A549 (cell line): ENCODE measurements around the gene ZNF385D.

Experiments used
- CEBPB ChIP-seq, 2 experiments: fragments of >200 bp in 1 of 2; sonication (Bioruptor Twin) in 1 of 2; formaldehyde crosslinking in 1 of 2; IDR thresholded peaks; 2 replicates each; pipeline ENCODE4 v1.6.1; 2012 to 2016
- CHD2 ChIP-seq: fragments of 150-350 bp; IDR thresholded peaks from 2 replicates; pipeline ENCODE4 v1.6.1; 2014; ENCODE audit warnings: low read length; ENCODE audit not compliant: partially characterized antibody
- PHF8 ChIP-seq: fragments of 200-600 bp; sonication (generic); IDR thresholded peaks from 2 replicates; pipeline ENCODE4 v1.6.1; 2016; ENCODE audit warnings: low read depth, mild to moderate bottlenecking, antibody characterized with exemption, moderate library complexity, borderline replicate concordance
- POLR2A ChIP-seq: IDR thresholded peaks from 2 replicates; pipeline ENCODE4 v1.6.1; 2012; ENCODE audit warnings: mild to moderate bottlenecking, low read length
- RFX5 ChIP-seq: fragments of 450-650 bp; IDR thresholded peaks from 2 replicates; pipeline ENCODE4 v1.7.1; 2014; ENCODE audit warnings: antibody characterized with exemption, mild to moderate bottlenecking, moderate library complexity
- ZNF302 ChIP-seq: fragments of 250-450 bp; sonication (Bioruptor Pico); IDR thresholded peaks from 2 replicates; pipeline ENCODE4 v1.9.0; 2021; ENCODE audit warnings: inconsistent platforms, mild to moderate bottlenecking, moderate library complexity
- TF ChIP-seq, protein P1 (sequence below): fragments of >200 bp; sonication (Bioruptor Twin); formaldehyde crosslinking; IDR thresholded peaks from 3 replicates; pipeline ENCODE4 v1.5.1; 2016

- TF ChIP-seq, protein P1, sequence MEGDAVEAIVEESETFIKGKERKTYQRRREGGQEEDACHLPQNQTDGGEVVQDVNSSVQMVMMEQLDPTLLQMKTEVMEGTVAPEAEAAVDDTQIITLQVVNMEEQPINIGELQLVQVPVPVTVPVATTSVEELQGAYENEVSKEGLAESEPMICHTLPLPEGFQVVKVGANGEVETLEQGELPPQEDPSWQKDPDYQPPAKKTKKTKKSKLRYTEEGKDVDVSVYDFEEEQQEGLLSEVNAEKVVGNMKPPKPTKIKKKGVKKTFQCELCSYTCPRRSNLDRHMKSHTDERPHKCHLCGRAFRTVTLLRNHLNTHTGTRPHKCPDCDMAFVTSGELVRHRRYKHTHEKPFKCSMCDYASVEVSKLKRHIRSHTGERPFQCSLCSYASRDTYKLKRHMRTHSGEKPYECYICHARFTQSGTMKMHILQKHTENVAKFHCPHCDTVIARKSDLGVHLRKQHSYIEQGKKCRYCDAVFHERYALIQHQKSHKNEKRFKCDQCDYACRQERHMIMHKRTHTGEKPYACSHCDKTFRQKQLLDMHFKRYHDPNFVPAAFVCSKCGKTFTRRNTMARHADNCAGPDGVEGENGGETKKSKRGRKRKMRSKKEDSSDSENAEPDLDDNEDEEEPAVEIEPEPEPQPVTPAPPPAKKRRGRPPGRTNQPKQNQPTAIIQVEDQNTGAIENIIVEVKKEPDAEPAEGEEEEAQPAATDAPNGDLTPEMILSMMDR, result no peak
- TF ChIP-seq CHD2, result no peak
- TF ChIP-seq PHF8, result no peak
- TF ChIP-seq POLR2A, result no peak
- no peak for TF ChIP-seq ZNF302 (CRISPR knock-in tag)
- no peak for TF ChIP-seq CEBPB (IDR thresholded peaks at IDR 0.05)
- TF ChIP-seq RFX5, result no peak
Observed at GRCh38 chr3:21777821-21778220, 26.8 kb upstream of the ZNF385D start.
